HG03571 (cell line): ENCODE results near the gene COL20A1.

Experiments used
- ATAC-seq: cut with Tn5 transposase; IDR thresholded peaks from one replicate; pipeline ENCODE4 v1.9.1; 2021; ENCODE audit not compliant: unreplicated experiment

COL20A1 gene

GRCh38 chr20:63359164-63359934, 66.4 kb downstream of the COL20A1 start:
- ATAC-seq, result no peak

- ATAC-seq, result no peak
Measured at GRCh38 chr20:63359937-63360849, 67.2 kb downstream of the COL20A1 start.

- no peak for ATAC-seq
Measured at GRCh38 chr20:63360850-63361518, 68.0 kb downstream of the COL20A1 start, which contains the start of gene CHRNA4. CHRNA4 (minus strand) TSS chr20:63361349; CDS start chr20:63361165, 184 bp downstream.

DNA sequence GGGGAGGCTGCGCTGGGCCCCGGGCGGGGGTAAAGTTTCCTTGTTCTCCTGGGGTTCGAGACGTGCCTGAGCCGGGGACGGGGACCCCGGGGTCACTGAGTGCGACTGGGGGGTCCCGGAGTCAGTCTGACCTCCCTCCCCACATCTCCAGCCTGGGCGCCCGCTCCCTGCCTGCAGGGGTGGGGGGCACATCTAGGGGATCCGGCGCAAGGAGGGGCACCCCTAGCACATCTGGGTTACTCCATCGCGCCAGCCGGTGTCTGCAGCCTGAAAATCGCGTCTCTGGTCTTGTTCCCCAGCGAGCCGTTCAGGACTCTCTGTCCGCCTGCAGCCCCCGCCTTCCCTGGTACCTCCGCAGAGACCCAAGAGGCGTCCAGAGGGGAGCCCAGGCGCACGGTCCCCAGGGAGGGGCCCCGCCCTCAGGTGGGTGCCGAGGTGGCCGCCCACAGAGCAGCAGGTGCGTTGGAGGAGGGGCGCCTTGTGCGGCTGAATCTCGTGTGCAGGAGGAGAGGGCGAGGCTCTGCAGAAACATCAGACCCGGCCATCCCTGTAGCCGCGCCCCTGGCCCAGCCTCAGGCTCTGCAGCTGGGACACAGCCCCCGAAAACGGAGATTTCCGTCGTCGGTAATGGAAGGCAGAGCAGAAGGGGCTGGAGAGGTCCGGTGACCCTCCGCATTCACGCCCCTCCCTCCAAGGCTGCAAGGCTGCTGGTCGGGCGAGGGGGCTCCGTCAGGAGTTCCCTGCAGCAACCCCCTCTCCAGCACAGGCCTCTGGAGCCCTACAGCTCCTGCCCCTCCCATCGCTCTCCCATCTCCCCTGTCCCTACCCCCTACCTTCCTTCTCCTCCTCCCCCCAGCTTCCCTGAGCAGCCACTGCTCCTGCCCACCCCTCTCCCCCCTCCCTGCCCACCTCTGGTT, 68.8 kb downstream of the COL20A1 start:
- no peak for ATAC-seq

DNA sequence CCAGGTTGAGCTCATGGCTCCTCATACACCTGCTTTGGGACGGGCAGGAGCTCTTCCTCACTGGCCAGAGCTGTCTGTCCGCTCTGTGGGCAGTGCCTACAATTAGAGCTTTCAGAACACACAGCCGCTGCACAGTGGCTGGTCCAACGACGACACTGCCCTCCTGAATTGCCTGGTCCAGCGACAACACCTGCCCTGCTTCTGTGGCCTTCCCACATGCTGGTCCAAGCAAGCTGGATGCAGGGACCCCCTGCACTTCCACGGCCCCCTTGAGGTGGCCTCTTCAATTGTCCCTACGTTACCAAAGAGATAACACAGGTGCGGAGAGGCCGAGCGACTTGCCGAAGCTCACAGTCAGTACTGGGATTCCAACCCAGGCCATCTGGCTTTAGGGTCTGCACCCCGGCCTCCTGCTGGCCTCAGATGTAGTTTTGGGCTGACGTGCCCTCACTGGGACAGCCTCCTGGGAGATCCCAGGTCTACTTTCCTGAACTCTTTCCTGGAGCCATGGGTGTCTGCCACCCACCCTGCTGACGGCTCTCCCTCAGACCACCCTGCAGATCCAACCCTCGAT, 69.5 kb downstream of the COL20A1 start:
- no peak for ATAC-seq

DNA sequence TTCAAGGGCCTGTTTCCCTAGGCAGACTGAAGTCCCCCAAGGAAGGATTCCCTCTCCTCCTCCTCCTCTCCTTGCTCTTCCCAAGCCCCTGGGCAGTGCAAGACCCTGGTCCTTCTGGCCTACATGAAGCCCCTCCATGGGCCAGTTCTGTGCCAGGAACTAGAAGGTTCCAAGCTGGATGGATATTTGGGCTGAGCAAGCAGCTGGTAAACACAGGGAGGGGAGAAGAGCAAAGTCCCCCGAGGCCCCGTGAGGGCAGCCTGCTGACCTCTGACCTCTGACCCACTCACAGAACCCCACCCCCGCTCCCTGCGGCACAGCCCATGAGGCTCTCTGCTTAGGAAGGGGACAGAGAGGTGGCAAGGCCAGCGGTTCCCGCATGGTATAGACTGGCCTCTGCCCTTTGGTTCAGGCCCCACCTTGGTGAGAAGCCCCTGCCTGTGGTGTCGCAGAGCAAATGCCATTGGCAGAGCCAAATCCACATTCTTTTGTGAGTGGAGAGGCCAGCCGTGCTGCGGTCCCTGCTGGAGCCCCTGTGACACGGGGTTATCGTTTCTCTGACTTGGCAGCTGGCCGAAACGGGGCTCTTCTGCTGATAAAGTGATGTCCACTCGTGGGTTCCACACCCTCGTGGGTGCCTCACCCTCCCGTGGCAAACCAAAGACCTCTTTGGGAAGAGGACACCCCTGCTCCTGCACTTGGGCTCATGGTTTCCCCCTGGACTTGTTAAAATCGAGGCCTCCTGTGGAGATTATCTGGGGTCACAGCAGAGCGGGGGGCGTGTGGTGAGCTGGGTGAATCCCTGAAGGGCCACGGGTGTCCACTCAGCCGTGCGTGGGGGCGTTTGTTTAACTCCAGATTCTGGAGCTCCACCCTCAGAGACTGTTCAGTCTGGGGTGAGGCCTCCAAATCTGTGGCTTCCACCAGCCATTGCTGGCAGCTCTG, 70.3 kb downstream of the COL20A1 start:
- no peak for ATAC-seq

DNA sequence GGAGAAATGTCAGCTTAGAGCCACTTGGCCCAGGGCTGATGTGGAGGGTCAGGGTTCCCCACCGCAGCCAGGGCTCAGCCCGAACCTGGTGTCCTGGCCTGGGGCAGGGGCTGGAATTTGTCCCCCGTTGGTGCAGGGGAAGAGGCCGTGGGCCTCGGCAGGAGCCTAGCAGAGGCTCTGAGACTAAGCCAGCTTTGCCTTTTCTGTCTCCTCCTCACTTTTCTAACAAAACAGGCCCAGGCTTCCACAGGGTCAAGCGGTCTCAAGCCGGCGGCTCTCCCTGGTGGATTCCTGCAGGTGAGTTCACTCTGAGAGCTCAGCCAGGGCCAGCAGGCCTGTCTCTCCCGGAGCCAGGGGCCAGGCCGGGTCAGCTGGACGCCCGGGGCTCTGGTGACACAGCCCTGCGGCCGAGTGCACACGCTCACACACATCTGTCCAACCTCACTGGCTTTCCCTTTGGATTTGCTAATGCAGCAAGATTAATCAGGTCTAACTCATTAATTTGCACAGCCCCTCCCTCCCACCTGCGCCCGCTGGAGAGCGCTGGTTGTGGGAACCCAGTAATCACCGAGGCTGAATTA, 71.1 kb downstream of the COL20A1 start:
- no peak for ATAC-seq

DNA sequence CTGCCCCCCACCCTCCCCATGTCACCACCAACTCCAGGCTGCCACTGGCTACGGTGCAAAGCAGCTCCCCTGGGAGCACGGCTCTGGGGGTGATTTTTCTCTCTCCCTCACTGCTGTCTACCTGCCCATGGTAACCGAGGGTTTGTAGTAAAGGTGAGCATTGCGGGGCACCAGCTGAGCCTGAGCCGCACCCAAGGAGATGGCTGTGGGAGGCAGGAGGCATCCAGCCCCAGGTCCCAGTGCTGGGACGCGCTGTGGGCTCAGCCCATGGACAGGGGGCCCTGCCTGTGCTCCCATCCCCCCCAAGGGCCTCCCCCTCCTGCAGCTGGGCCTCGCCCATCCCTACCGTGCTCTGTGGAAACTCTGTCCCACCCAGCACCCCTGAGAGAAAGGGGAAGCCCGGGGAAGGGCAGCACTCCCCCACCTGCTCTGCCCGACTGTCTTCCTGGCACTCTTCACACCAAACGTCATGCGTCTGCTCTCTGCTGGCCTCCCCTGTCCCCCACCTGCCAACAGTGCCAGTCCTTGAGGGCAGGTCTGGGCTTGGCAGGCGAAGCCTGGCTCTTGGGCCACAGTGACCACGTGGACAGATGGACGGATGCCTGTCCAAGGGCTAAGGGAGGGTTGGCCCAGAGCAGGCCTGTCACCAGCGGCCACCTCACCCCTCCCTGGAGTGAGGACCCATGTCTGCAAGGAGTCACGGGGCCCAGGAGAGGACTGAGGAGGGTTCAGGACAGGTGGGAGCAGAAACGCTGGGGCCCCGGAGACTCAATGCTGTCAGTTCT, 72.0 kb downstream of the COL20A1 start:
- no peak for ATAC-seq

DNA sequence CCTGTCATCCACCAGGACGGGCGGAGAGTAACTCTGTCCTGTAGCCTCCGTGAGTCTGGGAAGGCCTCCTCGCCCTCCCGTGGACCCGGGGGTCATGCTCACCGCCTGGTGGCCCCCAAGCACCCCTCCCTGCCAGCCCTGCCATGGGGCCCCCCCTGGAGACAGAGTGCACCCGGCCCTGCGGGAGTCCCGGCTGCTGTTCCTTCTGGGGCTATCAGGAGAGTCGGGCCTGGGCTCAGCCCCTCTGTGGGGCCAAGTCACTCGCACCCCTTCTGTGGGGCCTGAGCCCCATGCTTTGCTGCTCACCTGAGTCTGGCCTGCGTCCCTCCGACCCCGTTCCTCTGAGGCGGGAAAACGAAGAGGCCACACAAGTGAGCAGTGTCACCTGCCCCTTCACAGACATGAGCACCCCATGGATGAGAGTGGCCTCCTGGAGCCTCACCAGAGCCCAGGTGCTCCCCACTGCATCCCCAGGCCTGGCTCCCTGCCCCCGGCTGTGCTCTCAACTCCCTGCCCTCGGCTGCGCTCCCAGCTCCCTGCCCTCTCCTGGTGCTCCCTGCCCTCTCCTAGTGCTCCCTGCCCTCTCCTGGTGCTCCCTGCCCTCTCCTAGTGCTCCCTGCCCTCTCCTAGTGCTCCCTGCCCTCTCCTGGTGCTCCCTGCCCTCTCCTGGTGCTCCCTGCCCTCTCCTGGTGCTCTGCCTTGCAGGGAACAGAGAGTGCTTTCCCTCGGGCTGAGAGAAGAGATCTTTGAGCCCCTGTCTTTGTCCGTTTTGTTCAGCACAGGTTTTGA, 72.8 kb downstream of the COL20A1 start:
- ATAC-seq, result no peak

GRCh38 chr20:63366390-63367365, 73.7 kb downstream of the COL20A1 start:
- no peak for ATAC-seq

GRCh38 chr20:63367446-63368055, 74.6 kb downstream of the COL20A1 start:
- ATAC-seq, result no peak

DNA sequence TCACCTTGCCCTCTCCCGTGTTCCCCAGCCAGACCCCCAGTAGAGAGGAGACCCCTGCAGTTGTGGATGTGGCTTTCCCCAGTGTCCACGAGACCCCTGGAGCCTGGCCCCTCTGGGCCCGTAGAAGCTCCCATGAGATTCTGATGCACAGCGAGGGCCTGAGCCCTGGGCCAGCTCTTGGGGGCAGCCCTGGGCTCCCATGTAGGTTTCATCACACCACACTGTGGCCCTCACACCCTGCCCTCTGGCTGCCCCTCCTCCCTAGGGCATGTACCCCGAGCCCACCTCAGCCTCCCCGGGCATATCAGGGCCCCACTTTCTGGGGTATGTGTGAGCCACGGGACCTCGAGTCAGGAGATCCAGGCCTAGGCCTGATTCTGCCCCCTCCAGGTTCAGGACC, 75.2 kb downstream of the COL20A1 start:
- no peak for ATAC-seq

- ATAC-seq, result no peak
Measured at GRCh38 chr20:63369024-63369530, 76.1 kb downstream of the COL20A1 start.

DNA sequence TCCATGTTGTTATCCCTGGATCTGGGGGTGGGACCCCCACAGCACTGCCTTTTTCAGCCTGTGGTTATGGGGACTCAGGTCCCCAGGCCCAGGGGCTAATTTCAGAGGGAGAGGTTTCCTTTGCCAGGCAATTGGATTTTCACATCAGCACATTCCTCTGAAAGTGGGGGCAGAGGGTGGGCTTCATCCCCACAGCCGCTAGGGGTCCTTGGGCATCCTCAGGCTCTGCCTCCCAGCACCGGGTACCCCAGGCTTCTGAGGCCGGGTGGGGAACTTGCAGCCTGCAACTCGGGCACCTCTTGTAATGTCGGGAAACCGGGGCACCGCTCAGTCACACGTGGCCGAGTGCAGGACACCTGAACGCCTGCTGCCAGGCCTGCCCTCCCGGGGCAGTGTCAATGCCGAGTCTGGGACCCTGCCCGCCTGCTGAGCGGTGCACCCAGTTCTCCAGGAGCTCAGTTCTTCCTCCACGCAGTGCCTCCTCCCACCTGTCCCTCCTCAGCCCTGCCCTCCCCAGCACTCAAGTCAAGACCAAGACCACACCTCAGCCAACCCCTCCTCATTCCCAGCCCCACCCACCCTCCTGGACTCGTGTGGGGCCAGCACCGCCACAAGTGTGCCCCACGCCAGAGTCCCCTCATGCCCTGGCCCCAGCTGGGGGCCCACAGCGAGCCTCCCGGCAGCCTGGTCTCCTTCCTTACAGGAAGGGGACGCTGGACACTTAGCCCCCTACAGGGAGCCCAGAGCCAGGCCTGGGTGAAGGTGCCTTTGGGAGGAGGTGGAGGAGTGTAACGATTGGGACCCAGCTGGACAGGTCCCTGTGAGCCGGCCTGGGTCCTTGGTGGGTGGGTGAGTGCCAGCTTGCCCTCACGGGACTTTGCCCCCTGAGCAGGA, 77.0 kb downstream of the COL20A1 start:
- ATAC-seq, result no peak
